Measurements from ENCODE around the gene SH2D5.
"Not testable (repeated sequence)": the region's sequence is repeated elsewhere in the genome, so short reads cannot be mapped to it uniquely, and the experiment has no call there.

The SH2D5 gene

GRCh38 chr1:20682571-20683236, 49.8 kb downstream of the SH2D5 start:
- H3K4me3 ChIP-seq (ENCODE audit: low read depth in 1 of 2, low read length in 2 of 2) = no peak overlapping the region
- no peaks in the 10 kb centered on the region for H3K4me1 ChIP-seq (ENCODE audit: control insufficient read depth in 1 of 2, insufficient read depth in 2 of 2, low read length in 2 of 2)
- H3K9me3 ChIP-seq (ENCODE audit: control insufficient read depth in 1 of 2, low read length in 2 of 2) = no peaks in the 10 kb centered on the region
- H3K27me3 ChIP-seq (ENCODE audit: control insufficient read depth in 1 of 2, insufficient read depth in 2 of 2, low read length in 2 of 2) = no peaks in the 10 kb centered on the region
- H3K36me3 ChIP-seq (ENCODE audit: control insufficient read depth in 1 of 2, insufficient read depth in 2 of 2, low read length in 2 of 2) = no peaks in the 10 kb centered on the region
- no peak overlapping the region for H3K9ac ChIP-seq (ENCODE audit: low read depth in 1 of 2, low read length in 2 of 2)
- H3K27ac ChIP-seq (ENCODE audit: low read depth, low read length) = no peak overlapping the region

GRCh38 chr1:20681999-20682398, 50.5 kb downstream of the SH2D5 start:
- no peaks in the 10 kb centered on the region for H3K9me3 ChIP-seq (ENCODE audit: control insufficient read depth in 1 of 2, low read length in 2 of 2)
- no peaks in the 10 kb centered on the region for H3K4me1 ChIP-seq (ENCODE audit: control insufficient read depth in 1 of 2, insufficient read depth in 2 of 2, low read length in 2 of 2)
- no peak overlapping the region for H3K27ac ChIP-seq (ENCODE audit: low read depth, low read length)
- H3K9ac ChIP-seq (ENCODE audit: low read depth in 1 of 2, low read length in 2 of 2) = no peak overlapping the region
- H3K27me3 ChIP-seq (ENCODE audit: control insufficient read depth in 1 of 2, insufficient read depth in 2 of 2, low read length in 2 of 2) = no peaks in the 10 kb centered on the region
- no peak overlapping the region for H3K4me3 ChIP-seq (ENCODE audit: low read depth in 1 of 2, low read length in 2 of 2)
- no peaks in the 10 kb centered on the region for H3K36me3 ChIP-seq (ENCODE audit: control insufficient read depth in 1 of 2, insufficient read depth in 2 of 2, low read length in 2 of 2)

GRCh38 chr1:20680269-20680668, 52.2 kb downstream of the SH2D5 start:
- H3K27me3 ChIP-seq (ENCODE audit: control insufficient read depth in 1 of 2, insufficient read depth in 2 of 2, low read length in 2 of 2) = no peaks in the 10 kb centered on the region
- no peak overlapping the region for H3K27ac ChIP-seq (ENCODE audit: low read depth, low read length)
- H3K4me3 ChIP-seq (ENCODE audit: low read depth in 1 of 2, low read length in 2 of 2) = no peak overlapping the region
- H3K36me3 ChIP-seq (ENCODE audit: control insufficient read depth in 1 of 2, insufficient read depth in 2 of 2, low read length in 2 of 2) = no peaks in the 10 kb centered on the region
- H3K9ac ChIP-seq (ENCODE audit: low read depth in 1 of 2, low read length in 2 of 2) = no peak overlapping the region
- no peaks in the 10 kb centered on the region for H3K9me3 ChIP-seq (ENCODE audit: control insufficient read depth in 1 of 2, low read length in 2 of 2)
- no peaks in the 10 kb centered on the region for H3K4me1 ChIP-seq (ENCODE audit: control insufficient read depth in 1 of 2, insufficient read depth in 2 of 2, low read length in 2 of 2)

- no peak overlapping the region for H3K4me3 ChIP-seq (ENCODE audit: low read depth in 1 of 2, low read length in 2 of 2)
- H3K36me3 ChIP-seq (ENCODE audit: control insufficient read depth in 1 of 2, insufficient read depth in 2 of 2, low read length in 2 of 2) = no peaks in the 10 kb centered on the region
- H3K27me3 ChIP-seq (ENCODE audit: control insufficient read depth in 1 of 2, insufficient read depth in 2 of 2, low read length in 2 of 2) = no peaks in the 10 kb centered on the region
- no peak overlapping the region for H3K27ac ChIP-seq (ENCODE audit: low read depth, low read length)
- H3K9me3 ChIP-seq (ENCODE audit: control insufficient read depth in 1 of 2, low read length in 2 of 2) = no peaks in the 10 kb centered on the region
- H3K9ac ChIP-seq (ENCODE audit: low read depth in 1 of 2, low read length in 2 of 2) = no peak overlapping the region
- no peaks in the 10 kb centered on the region for H3K4me1 ChIP-seq (ENCODE audit: control insufficient read depth in 1 of 2, insufficient read depth in 2 of 2, low read length in 2 of 2)
Observed at GRCh38 chr1:20678599-20678998, 53.9 kb downstream of the SH2D5 start.

- not testable (repeated sequence) for H3K27ac ChIP-seq (ENCODE audit: low read depth, low read length); H3K36me3 ChIP-seq (ENCODE audit: control insufficient read depth in 1 of 2, insufficient read depth in 2 of 2, low read length in 2 of 2); H3K9ac ChIP-seq (ENCODE audit: low read depth in 1 of 2, low read length in 2 of 2)
Observed at GRCh38 chr1:20673626-20674025, 58.9 kb downstream of the SH2D5 start.

GRCh38 chr1:20672265-20672632, 60.3 kb downstream of the SH2D5 start:
- no peaks in the 10 kb centered on the region for H3K9me3 ChIP-seq (ENCODE audit: control insufficient read depth in 1 of 2, low read length in 2 of 2)
- H3K4me1 ChIP-seq (ENCODE audit: control insufficient read depth in 1 of 2, insufficient read depth in 2 of 2, low read length in 2 of 2) = no peaks in the 10 kb centered on the region
- H3K4me3 ChIP-seq (ENCODE audit: low read depth in 1 of 2, low read length in 2 of 2) = no peak overlapping the region
- no peak overlapping the region for H3K9ac ChIP-seq (ENCODE audit: low read depth in 1 of 2, low read length in 2 of 2)
- H3K36me3 ChIP-seq (ENCODE audit: control insufficient read depth in 1 of 2, insufficient read depth in 2 of 2, low read length in 2 of 2) = no peaks in the 10 kb centered on the region
- H3K27ac ChIP-seq (ENCODE audit: low read depth, low read length) = no peak overlapping the region
- peaks cover 0 to 5% of the 10 kb centered on the region in 2 donors for H3K27me3 ChIP-seq (ENCODE audit: control insufficient read depth in 1 of 2, insufficient read depth in 2 of 2, low read length in 2 of 2)

More at GRCh38 chr1:20673626-20674025, 58.9 kb downstream of the SH2D5 start:
- H3K4me3 ChIP-seq (ENCODE audit: low read depth in 1 of 2, low read length in 2 of 2); H3K27me3 ChIP-seq (ENCODE audit: control insufficient read depth in 1 of 2, insufficient read depth in 2 of 2, low read length in 2 of 2); H3K4me1 ChIP-seq (ENCODE audit: control insufficient read depth in 1 of 2, insufficient read depth in 2 of 2, low read length in 2 of 2); H3K9me3 ChIP-seq (ENCODE audit: control insufficient read depth in 1 of 2, low read length in 2 of 2): not testable (repeated sequence)

- no peak overlapping the region for H3K9ac ChIP-seq (ENCODE audit: low read depth in 1 of 2, low read length in 2 of 2)
- H3K27me3 ChIP-seq (ENCODE audit: control insufficient read depth in 1 of 2, insufficient read depth in 2 of 2, low read length in 2 of 2) = peaks cover 0 to 5% of the 10 kb centered on the region in 2 donors
- no peaks in the 10 kb centered on the region for H3K4me1 ChIP-seq (ENCODE audit: control insufficient read depth in 1 of 2, insufficient read depth in 2 of 2, low read length in 2 of 2)
- H3K27ac ChIP-seq (ENCODE audit: low read depth, low read length) = no peak overlapping the region
- no peak overlapping the region for H3K4me3 ChIP-seq (ENCODE audit: low read depth in 1 of 2, low read length in 2 of 2)
- no peaks in the 10 kb centered on the region for H3K9me3 ChIP-seq (ENCODE audit: control insufficient read depth in 1 of 2, low read length in 2 of 2)
- H3K36me3 ChIP-seq (ENCODE audit: control insufficient read depth in 1 of 2, insufficient read depth in 2 of 2, low read length in 2 of 2) = no peaks in the 10 kb centered on the region
Observed at GRCh38 chr1:20670936-20671335, 61.6 kb downstream of the SH2D5 start.
